LNCAP (cell line): ENCODE data around the gene GLI3.

Experiments used
- CTCF ChIP-seq: fragments of 450-650 bp; IDR thresholded peaks from 2 replicates; pipeline ENCODE4 v1.5.1; 2017; ENCODE audit warnings: mild to moderate bottlenecking

Gene GLI3

DNA sequence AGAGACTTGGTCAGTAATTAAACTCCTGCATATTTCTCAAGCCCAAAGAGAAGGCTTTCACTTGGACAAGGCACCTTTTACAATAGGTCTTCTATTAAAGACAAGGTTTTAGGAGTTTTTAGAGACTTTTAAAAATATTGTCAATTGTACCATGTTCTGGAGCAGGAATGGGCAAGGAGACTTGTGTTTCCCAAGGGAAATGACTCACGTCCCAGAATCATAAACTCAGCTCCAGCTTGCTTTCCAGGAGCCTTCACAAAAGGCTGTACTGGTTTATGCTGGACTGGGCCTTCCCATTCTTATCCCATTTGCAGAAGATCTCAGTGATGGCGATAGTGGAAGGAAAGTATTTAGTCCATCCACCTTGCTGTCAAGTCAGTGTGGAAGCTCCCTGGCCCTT is 7.8 kb upstream of the GLI3 start:
- no peak for TF ChIP-seq CTCF

DNA sequence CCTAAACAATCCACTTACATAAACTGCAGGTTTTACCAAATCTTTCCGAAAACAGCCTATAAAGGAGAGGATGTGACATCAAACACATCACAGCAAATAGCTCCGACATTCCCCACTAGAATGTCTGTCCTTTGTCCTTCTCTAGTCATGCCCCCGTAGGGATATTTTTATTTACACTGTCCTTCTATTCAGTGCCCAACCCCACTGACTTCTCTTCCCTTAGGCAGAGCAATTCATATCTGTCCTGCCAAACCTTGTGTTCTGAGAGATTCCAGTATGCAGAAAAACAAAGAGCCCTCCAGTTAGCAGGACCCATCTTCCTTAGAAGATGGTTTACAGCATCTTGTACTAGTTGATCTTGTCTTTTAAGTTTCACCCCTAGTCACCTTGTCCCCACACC is 5.4 kb upstream of the GLI3 start:
- no peak for TF ChIP-seq CTCF

DNA sequence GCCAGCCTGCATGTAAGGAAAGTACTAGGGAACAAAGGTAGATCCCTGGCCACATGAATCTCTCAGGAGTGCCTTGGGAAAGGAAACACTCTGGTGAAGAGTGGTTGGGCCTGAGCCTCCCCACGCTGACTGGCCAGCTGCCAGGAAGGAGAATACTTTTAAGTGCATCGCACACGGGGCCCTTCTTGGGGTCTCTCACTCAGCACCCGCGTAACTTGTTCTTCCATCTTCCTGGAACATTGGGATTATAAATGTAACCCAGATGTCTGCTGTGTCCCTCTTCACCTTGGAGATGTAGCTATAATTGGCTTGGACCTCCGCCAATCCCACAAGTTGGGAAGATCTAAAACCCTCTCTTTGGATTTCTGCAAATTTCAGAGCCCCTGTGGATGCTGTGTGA is 4.4 kb upstream of the GLI3 start:
- TF ChIP-seq CTCF: no peak

GRCh38 chr7:42240416-42240815 is 3.4 kb upstream of the GLI3 start:
- no peak for TF ChIP-seq CTCF

DNA sequence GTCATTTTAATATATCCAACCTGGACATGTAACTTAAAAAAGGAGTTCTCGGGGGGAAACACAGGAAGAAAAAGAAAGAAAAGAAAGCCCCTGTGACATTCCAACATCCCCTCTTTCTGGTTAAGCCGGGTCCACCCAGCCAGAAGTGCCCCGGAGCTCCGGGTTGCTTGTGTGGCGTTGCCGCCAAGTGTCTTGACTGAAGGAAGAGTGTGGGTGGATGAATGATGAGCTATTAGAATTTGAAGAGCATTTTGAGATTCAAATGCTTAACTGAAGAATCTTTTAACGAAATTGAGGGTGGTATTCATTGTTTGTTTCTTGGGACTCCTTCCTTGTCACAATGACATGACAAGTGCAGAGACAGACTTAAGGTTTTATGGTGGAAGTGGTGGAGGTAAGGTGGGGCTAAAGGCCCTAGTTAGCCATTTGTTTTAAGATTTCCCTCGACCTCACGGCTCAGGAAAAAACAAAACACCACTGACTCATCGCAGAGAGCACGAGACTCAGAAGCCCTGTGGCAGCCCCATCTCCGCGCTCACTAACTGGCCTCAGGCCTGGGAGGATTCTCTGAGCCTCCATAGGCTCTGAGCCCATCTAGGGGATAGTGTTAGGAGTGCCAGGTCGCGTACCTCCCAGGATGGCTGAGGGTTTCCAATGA is 1.8 kb upstream of the GLI3 start:
- no peak for TF ChIP-seq CTCF

GRCh38 chr7:42237811-42238541 is 967 bp upstream of the GLI3 start:
- TF ChIP-seq CTCF: no peak

DNA sequence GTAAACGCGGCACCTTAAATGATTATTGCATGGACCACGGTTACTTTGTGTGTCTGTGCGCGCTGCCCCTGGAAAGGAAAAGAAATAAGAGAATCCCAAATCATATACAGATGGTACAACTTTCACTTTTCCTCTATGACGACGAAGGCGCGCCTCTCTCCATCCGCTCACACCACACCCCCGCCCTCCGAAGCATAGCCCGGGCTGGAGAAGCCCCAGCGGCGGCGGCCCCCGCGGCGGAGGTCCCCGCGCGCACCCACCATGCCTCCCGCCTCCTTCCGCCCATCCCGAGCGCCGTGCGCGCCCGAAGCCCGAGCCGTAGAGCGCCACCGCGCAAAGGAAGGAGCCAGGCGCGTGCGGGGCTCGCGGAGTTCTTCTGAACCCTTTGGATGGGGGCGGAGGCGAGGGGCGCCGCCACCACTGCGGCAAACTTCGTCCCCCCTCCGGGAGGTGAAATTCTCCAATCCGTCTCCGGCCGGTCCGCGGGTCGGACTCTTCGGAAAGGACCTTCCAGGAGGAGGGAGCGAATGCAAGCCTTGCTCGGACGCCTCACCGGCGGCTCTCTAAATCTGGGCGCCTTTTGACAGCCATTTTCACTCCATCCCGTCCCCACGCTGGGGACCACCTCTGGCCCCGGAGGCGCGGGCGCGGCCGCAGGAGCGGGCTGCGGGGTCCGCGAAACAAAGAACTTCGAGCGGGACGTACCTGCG is 588 bp downstream of the GLI3 start:
- TF ChIP-seq CTCF: no peak
